T-helper 2 cell treated with Interferon-gamma antibody and Interleukin-4, amounts not matched to agents 100 ng/mL and 5 ng/mL, for 36 hours (primary cell): Measurements from ENCODE around the gene HRH1. TPM values are rescaled to one million over a fixed set of nuclear protein-coding genes. Genes with fewer than 3 reads are reported as not detected.
"Not testable (repeated sequence)": the region's sequence is repeated elsewhere in the genome, so short reads cannot be mapped to it uniquely, and the experiment has no call there.

Source experiments
- intact Hi-C: fragments of 100-400 bp; cut with micrococcal nuclease; formaldehyde crosslinking; loops from one replicate; pipeline ENCODE4 v1.15.1; 2023
- total RNA-seq: library from RNA; stranded (reverse); gene quantifications from 2 replicates; pipeline ENCODE4 v1.2.3, GENCODE V29; 2022

The HRH1 gene
- total RNA-seq, 1 donor from 2014 or later = 0.43 TPM

GRCh38 chr3:11238880-11239279, 84.6 kb downstream of the HRH1 start:
- intact Hi-C loops = loop anchor here (1.0 to 2.0 kb wide), 2 partner anchors 34 to 387 kb away; partner anchors contain the start of gene ATG7

- intact Hi-C loops = loop anchor here (2.0 kb wide), 1 partner anchor 33 kb away; the partner anchor contains the start of gene ATG7
These were observed 85.5 kb downstream of the HRH1 start for GRCh38 chr3:11239796-11240195.

- intact Hi-C loops = no loop called here
These were observed 86.2 kb downstream of the HRH1 start for GRCh38 chr3:11240496-11240895.

GRCh38 chr3:11244121-11244677, 89.9 kb downstream of the HRH1 start:
- intact Hi-C loops = no loop called here

GRCh38 chr3:11245276-11245675, 91.0 kb downstream of the HRH1 start:
- intact Hi-C loops = no loop called here

GRCh38 chr3:11245827-11246662, 91.8 kb downstream of the HRH1 start:
- intact Hi-C loops = no loop called here

- intact Hi-C loops = no loop called here
These were observed 92.3 kb downstream of the HRH1 start for GRCh38 chr3:11246663-11246970.

- intact Hi-C loops = no loop called here
These were observed 93.1 kb downstream of the HRH1 start for GRCh38 chr3:11247362-11247761.

- intact Hi-C loops = no loop called here
These were observed 94.3 kb downstream of the HRH1 start for GRCh38 chr3:11248596-11248995.

GRCh38 chr3:11250902-11251806, 96.9 kb downstream of the HRH1 start:
- intact Hi-C loops = no loop called here

- intact Hi-C loops = no loop called here
These were observed 97.5 kb downstream of the HRH1 start for GRCh38 chr3:11251807-11252176.

GRCh38 chr3:11254876-11255275, 100.6 kb downstream of the HRH1 start:
- intact Hi-C loops = no loop called here

- intact Hi-C loops = not testable (repeated sequence)
These were observed 101.2 kb downstream of the HRH1 start for GRCh38 chr3:11255537-11255936.

- intact Hi-C loops = no loop called here
These were observed 104.7 kb downstream of the HRH1 start for GRCh38 chr3:11258958-11259357.

- intact Hi-C loops = no loop called here
These were observed 106.2 kb downstream of the HRH1 start for GRCh38 chr3:11260460-11260859.

GRCh38 chr3:11269007-11269406, 114.7 kb downstream of the HRH1 start:
- intact Hi-C loops = no loop called here

- intact Hi-C loops = loop anchor here (1.0 to 2.0 kb wide), 6 partner anchors 19 to 447 kb away; no protein-coding TSS in a partner anchor
These were observed 118.0 kb downstream of the HRH1 start, which contains the start of gene ATG7 for GRCh38 chr3:11271986-11272904. TSS of gene ATG7 (plus strand) at chr3:11272397. CDS start at chr3:11298696, 26,299 bp downstream.

GRCh38 chr3:11272906-11273574, 118.7 kb downstream of the HRH1 start:
- intact Hi-C loops = loop anchor here (1.0 to 2.0 kb wide), 6 partner anchors 18 to 446 kb away; no protein-coding TSS in a partner anchor

- intact Hi-C loops = loop anchor here (2.0 kb wide), 2 partner anchors 17 to 35 kb away; no protein-coding TSS in a partner anchor
These were observed 119.6 kb downstream of the HRH1 start for GRCh38 chr3:11273891-11274291.

- intact Hi-C loops = no loop called here
These were observed 120.4 kb downstream of the HRH1 start for GRCh38 chr3:11274566-11275142.
